Erythroblast (primary cell): ENCODE measurements around the gene C2orf42.
"Not testable (repeated sequence)": the region's sequence is repeated elsewhere in the genome, so short reads cannot be mapped to it uniquely, and the experiment has no call there.

Source experiments
- DNase-seq, 2 experiments: peaks; one replicate each; lab custom pipeline; 2025; lab: John Stamatoyannopoulos, UW
- GATA1 ChIP-seq: IDR thresholded peaks from 2 replicates; pipeline ENCODE4 v1.6.1; 2011; ENCODE audit warnings: low read depth, mild to moderate bottlenecking, control low read depth, low read length, moderate library complexity
- POLR2A ChIP-seq: IDR thresholded peaks from 2 replicates; pipeline ENCODE4 v1.6.1; 2011; ENCODE audit warnings: mild to moderate bottlenecking, low read length

C2orf42 gene

DNA sequence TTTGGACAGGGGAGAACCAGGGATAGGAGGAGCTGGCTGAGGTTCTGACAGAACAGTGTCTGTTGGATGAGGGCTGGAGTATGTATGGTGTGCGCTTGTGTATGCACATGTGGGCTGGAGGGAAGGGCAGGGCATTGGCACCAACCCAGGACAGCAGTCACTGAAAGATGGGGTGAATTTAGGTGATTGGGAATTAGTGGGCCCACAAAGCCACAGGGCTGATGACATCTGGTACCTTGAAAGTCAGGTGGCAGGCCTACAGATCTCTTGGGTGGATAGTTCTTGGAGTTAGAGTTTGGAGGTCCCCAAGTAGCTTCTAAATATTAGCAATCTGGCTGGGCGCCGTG, 45.7 kb downstream of the C2orf42 start:
- TF ChIP-seq GATA1 (no peak), POLR2A (no peak)
- DNase-seq: peak in 1 of 2 experiments; percentile 16

DNA sequence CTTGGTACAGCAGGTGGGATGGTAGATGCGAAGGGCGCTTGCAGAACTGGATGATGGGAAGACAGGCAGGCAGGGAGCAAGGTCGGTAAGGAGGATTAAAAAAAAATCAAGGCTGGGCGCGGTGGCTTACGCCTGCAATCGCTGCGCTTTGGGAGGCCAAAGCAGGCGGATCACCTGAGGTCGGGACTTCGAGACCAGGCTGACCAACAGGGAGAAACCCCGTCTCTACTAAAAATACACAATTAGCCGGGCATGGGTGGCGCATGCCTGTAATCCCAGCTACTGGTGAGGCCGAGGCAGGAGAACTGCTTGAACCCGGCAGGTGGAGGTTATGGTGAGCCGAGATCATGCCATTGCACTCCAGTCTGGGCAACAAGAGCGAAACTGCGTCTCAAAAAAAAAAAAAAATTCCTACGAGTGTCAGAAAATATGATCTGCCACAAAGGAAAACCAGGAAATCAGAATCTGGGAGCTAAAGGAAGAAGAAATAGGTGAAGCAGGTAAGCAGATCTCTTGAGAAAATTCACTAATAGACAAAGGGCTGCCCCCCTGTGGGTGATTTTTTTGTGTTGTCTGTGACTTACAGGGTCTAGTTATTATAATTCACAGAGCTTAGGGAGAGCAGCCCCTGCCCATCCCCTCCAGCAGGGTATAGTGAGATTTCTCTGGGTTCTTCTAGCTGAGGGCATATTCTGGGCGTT, 46.2 kb downstream of the C2orf42 start:
- TF ChIP-seq POLR2A: no peak
- TF ChIP-seq GATA1: no peak
- DNase-seq: no peak

DNA sequence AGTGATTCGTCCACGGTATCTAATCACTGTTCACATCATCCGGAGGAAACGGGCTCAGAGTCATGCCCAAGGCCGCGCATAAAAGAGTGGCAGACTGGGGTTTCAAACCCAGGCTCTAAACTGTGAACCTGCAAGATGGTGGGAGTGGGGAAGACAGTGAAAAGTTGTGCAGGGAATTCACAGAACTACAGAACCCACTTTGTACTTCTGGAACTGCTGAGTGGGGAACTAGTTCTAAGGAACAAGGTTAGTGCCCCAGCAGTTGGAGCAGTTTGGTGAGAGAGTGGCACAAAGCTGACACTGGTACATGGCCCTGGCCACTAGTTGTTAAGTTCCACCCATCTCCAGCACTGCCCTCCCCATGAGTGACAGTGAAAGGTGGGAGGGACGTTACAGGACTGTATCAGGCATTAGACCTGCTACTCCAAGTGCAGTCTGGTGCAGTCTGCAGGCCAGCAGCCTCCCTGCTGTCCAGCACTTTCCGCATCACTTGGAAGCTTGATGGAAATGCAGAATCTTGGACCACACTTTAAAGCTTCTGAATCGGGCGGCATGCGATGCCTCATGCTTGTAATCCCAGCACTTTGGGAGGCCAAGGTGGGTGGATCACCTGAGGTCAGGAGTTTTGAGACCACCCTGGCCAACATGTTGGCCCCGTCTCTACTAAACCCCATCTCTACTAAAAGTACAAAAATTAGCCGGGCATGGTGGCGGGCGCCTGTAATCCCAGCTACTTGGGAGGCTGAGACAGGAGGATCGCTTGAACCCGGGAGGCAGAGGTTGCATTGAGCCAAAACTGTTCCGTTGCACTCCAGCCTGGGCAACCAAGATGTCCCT, 47.3 kb downstream of the C2orf42 start:
- DNase-seq: peak; percentile 82 to 83
- no peak for TF ChIP-seq GATA1
- TF ChIP-seq POLR2A: peak; percentile 92

DNA sequence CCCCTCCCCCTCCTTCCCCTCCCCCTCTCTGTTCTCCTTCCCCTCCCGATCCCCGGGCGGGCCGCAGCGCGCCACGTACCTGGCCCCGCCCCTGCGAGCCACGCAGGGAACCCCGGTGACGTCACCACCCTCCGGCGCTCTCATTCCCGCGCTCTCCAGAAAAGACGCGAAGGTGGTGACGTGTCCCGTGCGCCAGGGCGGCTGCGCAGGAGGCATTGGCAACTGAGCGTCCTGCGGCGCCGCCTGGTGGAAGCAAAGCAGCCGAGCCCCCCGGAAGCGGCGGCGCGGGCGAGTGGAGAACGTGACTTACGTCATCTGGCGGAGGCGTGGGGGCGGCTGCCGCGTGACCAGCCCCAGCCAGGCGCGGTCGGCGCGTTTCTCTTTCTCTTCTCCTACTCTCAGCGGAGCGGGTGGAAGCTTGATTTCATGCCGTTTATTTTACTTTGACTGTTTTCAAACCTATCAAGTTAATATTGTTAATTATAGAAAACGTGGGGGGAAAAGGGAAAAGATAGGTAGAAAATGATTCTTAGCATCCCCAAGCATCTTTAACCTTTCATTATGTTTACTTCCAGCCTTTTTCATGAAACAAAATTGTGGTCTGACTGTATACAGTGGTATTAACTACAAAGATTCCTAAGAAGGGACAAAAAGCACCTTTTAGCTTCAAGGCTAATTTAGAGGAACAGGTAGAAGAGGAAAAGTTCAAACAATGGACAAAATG, 48.1 kb downstream of the C2orf42 start:
- peak; percentile 100 for DNase-seq
- TF ChIP-seq GATA1 (no peak), POLR2A (peak; percentile 89)

DNA sequence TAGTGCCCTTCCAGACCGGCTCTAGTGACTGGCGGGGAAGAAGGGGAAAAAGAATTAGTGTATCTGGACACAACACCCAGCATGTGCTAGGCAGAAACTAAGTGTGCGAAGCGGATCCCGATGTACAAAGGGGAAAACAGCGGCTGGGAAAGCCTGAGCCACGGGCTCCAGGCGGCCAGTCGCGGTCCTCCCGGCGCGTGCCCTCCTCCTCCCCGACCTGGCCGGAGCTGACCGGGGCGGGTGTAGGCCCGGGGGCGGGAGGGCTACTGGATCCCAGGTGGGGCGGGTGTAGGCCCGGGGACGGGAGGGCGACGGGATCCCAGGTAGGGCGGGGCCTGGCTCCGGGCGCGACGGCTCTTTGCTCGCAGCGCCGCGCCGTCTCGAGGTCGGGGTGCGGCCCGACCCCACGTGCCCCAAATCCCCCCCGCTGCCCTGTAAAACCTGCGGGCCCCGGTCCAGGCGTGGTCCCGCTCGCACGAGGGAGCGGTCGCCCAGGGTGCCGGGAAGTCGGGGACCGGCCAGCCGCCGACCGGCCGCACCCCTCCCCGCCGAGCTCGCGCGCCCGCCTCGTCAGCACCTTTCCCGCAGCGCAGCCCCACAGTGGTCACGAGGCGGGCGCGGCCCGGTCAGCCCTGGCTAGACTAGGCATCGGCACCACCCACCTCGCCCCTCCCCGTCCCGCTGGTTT, 48.8 kb downstream of the C2orf42 start:
- DNase-seq: no peak
- TF ChIP-seq GATA1 (no peak), POLR2A (no peak)

DNA sequence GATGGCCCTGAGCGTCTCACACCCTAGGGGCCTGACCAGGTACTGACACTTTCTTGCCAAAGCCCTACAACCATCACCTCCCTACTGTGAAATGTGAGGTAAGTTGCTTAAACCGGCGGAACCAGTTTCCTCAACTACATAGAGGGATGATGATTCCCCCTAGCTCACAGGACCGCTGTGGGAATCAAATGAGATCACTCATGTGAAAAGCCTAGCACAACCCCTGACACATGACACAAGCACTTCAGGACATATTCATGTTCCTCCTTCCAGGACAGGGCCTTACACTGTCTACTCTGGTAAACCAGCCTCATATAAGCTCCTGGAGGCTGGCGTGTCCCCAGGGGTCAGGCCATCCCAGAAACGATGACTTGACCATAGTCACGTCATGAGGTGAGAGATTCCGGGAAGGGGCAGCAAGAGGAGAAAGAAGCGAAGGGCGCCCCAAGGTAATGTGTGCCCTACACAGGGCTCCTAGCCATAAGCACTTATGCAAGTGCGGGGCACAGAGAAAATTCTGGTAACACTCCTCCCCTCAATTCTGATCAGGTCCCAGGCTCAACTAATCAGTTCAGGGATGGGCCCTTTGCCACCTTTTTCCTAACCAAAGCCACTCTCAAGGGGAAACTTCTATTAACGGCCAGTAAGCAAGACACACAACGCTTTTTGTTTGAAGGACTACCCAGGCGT, 49.5 kb downstream of the C2orf42 start:
- peak; percentile 66 to 67 for DNase-seq
- TF ChIP-seq POLR2A (peak; percentile 51), GATA1 (no peak)

DNA sequence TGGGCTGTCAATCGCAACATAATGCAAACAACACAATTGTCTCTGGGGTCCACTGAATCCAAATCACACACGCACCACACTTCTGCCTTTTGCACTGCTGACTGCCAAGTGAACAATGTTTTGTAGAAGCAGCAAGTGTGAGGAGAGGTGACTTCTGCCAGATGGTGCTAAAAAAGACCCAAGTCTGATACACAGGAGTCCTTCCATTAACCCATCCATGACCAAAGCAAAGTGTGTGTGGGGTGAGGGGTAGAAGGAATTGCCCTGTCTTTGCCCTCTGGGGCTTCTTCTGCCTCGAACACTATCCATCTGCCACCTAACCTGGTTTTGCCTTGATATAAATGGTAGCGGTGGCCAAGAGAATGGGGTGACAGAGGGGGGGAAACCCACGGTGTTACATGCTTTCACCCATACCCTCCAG, 50.0 kb downstream of the C2orf42 start:
- TF ChIP-seq GATA1 (no peak), POLR2A (no peak)
- DNase-seq: no peak

DNA sequence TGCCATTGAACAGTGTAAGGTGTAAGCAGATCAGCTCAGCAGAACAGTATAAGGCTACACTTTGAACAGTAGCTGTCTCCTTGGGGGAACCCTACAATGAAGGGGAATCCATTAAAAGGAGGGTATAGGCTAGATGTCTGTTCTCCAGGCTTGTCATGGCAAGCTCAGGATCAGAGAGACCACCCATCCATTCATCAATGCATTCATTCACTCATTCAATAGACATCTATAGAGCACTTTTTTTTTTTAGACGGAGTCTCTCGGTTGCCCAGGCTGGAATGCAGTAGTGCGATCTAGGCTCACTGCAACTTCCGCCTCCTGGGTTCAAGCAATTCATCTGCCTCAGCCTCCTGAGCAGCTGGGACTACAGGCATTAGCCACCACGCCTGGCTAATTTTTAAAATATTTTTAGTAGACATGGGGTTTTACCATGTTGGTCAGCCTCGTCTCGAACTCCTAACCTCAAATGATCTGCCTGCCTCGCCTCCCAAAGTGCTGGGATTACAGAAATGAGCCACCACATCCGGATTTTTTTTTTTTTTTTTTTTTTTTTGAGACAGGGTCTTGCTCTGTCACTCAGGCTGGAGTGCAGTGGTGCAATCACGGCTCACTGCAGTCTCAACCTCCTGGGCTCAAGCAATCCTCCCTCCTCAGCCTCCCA, 56.4 kb downstream of the C2orf42 start:
- DNase-seq: not testable (repeated sequence)

DNA sequence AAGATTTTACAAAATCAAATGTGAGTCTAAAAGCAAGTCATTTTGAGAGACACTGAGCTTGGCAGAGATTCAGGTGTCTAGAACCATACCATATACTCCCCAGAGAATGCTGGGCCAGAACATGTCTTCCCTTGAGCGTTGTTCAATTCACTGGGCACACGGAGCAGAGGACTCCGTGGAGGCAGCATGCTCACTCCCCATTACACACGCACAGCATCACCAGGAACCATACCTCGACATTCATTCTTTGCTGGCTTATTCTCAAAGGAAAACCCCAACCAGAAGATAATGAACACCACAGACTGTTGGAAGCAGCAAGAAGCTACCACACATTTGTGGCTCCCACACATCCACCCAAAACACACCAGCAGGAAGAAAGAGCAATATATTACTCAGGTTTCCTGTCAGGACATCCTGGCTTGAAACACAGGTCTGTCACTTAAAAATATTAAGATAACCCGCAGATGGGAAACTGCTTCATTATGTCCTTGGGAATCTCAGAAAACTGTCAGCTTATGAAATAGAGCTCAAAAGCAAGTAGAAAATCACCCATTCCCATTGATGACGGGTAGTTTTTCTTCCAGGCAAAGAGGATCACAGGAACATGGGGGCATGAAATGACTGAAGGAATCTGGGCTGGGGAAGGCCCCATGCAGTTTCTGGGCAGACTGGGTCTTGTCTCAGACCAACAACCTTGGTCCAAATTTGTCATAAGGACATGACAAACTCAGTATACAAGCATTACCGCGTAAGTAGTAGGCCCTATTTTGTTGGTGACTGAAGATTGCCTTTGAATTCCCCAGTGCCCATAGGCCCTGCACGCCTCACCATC, 57.1 kb downstream of the C2orf42 start:
- no peak for DNase-seq
- TF ChIP-seq POLR2A (no peak), GATA1 (no peak)

DNA sequence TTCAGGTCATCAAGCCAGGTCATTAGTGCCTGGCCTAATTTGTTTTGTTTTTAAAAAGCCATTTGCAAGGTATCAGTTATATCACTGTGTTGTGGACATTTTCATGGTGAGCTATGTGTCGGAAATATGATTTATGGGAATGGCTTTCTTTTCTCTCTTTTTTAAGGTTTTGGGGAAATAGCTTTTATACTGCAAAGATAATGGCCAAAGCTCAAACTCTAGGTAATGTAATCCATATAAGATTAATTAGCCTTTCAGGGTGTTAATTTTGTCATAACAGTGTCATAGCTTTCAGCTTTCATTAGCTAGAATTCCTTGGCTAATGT, 57.7 kb downstream of the C2orf42 start:
- TF ChIP-seq GATA1 (no peak), POLR2A (no peak)
- no peak for DNase-seq

DNA sequence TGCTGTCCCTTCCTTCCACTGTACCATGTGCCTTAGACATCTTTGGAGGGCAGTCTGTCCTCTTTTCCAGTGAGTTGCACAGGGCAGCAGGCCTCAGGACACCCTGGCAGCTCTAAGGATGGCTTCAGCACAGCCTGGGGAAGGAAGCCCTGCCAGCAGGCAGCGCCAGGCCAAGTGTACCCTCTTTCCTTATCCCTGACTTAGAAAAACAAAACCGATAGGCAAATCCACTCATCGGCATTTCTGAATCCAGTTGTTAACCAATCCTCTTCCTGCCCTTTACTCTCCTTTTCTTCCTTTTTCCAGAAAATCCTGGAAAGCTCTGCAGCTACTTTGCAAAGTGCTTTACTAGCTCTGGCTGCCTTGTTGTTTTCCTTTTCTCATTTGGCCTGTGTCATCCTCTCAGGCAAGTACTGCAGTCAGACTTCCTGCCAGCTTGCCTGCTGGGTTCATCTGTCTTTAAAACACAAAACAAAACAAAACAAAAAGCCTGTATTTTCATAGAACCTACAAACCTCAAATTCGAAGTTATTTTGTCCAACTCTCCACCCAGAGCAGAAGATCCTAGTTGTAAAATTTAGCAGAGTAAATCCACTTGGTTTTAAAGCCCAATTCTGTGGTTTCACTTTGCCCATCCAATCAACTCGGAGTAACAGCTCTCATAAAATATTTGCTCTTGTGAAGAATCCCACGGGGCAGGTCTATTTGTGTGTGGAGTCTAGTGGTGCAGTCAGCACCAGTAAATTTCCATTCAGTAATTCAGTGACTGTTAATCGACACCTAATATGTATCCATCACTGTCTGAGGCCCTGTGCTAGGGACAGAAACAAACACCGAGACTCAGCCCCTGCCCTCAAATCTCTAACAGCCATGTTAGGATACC, 58.3 kb downstream of the C2orf42 start:
- peak; percentile 75 to 83 for DNase-seq

DNA sequence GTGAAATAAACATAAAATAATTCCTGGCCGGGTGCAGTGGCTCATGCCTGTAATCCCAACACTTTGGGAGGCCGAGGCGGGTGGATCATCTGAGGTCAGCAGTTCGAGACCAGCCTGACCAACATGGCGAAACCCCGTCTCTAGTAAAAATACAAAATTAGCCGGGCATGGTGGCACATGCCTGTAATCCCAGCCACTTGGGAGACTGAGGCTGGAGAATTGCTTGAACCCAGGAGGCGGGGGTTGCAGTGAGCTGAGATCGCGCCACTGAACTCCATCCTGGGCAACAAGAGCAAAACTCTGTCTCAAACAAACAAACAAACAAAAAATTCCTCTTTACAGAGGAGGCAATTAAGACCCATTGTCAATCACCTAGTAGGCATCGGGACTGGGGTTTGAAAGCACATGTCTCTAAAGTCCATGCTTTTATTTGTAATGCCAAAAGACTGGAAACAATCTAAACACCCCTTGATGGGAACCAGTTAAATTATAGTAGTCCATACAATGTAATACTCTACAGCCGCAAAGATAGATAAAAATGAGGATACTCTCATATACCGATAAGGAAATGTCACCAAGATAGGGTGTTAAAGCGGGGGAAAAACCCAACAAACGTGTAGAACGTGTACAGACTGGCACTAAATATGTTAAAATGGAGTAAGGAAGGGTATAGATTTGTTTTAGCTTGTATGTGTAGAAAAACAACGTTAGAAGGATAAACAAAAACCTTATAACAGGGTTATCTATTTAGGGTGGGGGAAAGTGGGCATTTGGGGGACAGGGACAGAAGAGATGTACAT, 59.3 kb downstream of the C2orf42 start:
- DNase-seq: peak in 1 of 2 experiments; percentile 46

More for the DNA sequence above, 58.3 kb downstream of the C2orf42 start:
- TF ChIP-seq GATA1: no peak
- peak; percentile 74 for TF ChIP-seq POLR2A
